SJSA1 (cell line): ENCODE results near the gene MTG2. TPM values are rescaled to one million over a fixed set of nuclear protein-coding genes. Genes with fewer than 3 reads are reported as not detected.

Experiments used
- DNase-seq, 2 experiments: peaks; one replicate each; pipeline ENCODE4 v3.0.0-alpha.2; 2015 to 2020; ENCODE audit warnings: low spot score in 2 of 2, low read depth in 1 of 2
- H3K27ac ChIP-seq: fragments of 250-450 bp; sonication (Bioruptor Pico); 2 replicates; pipeline ENCODE4 v1.5.1; 2020; ENCODE audit warnings: mild to moderate bottlenecking, moderate library complexity
- H3K27me3 ChIP-seq: fragments of 250-450 bp; sonication (Bioruptor Pico); replicated peaks from 2 replicates; pipeline ENCODE4 v1.5.1; 2020; ENCODE audit warnings: mild to moderate bottlenecking, moderate library complexity
- H3K36me3 ChIP-seq: fragments of 250-450 bp; sonication (Bioruptor Pico); 2 replicates; pipeline ENCODE4 v1.5.1; 2020; ENCODE audit warnings: mild to moderate bottlenecking
- H3K4me1 ChIP-seq: fragments of 250-450 bp; sonication (Bioruptor Pico); replicated peaks from 2 replicates; pipeline ENCODE4 v1.6.1; 2021; ENCODE audit warnings: mild to moderate bottlenecking
- H3K4me3 ChIP-seq: fragments of 250-450 bp; sonication (Bioruptor Pico); 2 replicates; pipeline ENCODE4 v1.5.1; 2020; ENCODE audit warnings: mild to moderate bottlenecking
- H3K9me3 ChIP-seq: fragments of 250-450 bp; sonication (Bioruptor Pico); replicated peaks from 2 replicates; pipeline ENCODE4 v1.5.1; 2020; ENCODE audit warnings: mild to moderate bottlenecking
- total RNA-seq: library from RNA; depleted of rRNA; stranded (reverse); fragments of >200 nt; shearing (Covaris generic); gene quantifications from 2 replicates; pipeline ENCODE4 v1.2.3, GENCODE V29; 2014

Gene MTG2
- total RNA-seq, 1 experiment from 2014 or later, result 23.9 TPM

DNA sequence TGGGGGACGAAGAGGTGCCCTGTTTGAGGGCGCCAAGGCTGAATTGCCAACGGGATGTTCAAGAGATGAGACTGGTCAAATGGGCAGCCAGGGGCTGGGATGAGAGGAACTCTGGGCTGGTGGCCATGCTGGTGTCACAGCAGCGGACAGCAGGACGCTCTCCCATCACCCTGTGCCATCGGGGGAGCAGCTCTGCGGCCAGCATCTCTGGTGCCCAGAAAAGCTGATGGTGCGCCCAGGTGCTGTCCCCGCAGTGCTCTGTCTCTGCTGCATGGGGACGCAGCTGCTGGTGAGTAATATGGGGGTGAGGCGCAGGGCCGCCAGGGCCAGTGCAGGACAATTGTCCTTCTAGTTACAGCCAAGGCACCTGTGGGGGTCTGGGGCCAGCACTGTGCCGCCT lies 42.2 kb downstream of the MTG2 start:
- no peaks in the 10 kb centered on the region for H3K36me3 ChIP-seq
- 0 out of 2 replicates have a peak, but pooled peaks cover under 1% of the 10 kb centered on the region for H3K4me1 ChIP-seq
- no peak overlapping the region for H3K4me3 ChIP-seq
- H3K27ac ChIP-seq, result no peak overlapping the region
- peaks cover 74% of the 10 kb centered on the region for H3K27me3 ChIP-seq
- no peaks in the 10 kb centered on the region; the same call in 1 of the 2 replicates for H3K9me3 ChIP-seq
- no peak for DNase-seq

GRCh38 chr20:62225820-62226635 lies 43.2 kb downstream of the MTG2 start:
- Histone ChIP-seq H3K4me3 (no peak overlapping the region), H3K9me3 (no peaks in the 10 kb centered on the region; the same call in 1 of the 2 replicates), H3K27ac (no peak overlapping the region), H3K27me3 (peaks cover 66% of the 10 kb centered on the region), H3K36me3 (no peaks in the 10 kb centered on the region), H3K4me1 (no peaks in the 10 kb centered on the region)
- no peak for DNase-seq

- no peaks in the 10 kb centered on the region for H3K4me1 ChIP-seq
- peaks cover 56% of the 10 kb centered on the region for H3K27me3 ChIP-seq
- no peaks in the 10 kb centered on the region for H3K36me3 ChIP-seq
- H3K27ac ChIP-seq, result no peak overlapping the region
- no peak for DNase-seq
- no peaks in the 10 kb centered on the region; the same call in 1 of the 2 replicates for H3K9me3 ChIP-seq
- H3K4me3 ChIP-seq, result no peak overlapping the region
Observed at GRCh38 chr20:62226707-62227590, 44.1 kb downstream of the MTG2 start.

DNA sequence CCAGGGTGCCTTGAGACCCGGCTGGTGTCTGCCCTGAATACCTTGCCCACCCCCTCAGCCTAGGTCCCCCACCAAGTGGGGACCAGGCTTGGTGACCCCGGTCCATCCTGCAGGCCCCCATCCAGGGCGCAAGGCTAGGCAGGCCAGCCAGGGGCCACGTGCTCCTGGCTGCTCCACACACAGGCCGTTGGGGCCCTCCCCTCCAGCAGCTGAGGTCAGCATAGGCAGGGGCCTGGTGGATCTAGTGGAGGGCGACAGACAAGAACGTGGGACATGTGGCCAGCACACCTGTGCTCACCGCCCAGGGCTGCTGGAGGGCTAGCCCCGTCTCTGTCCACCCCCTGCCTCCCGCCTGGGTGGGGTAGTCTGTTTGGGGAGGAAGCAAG lies 44.8 kb downstream of the MTG2 start:
- H3K27me3 ChIP-seq, result peaks cover 50% of the 10 kb centered on the region
- no peaks in the 10 kb centered on the region; the same call in 1 of the 2 replicates for H3K9me3 ChIP-seq
- no peak overlapping the region for H3K27ac ChIP-seq
- no peak for DNase-seq
- no peak overlapping the region for H3K4me3 ChIP-seq
- H3K36me3 ChIP-seq, result no peaks in the 10 kb centered on the region
- H3K4me1 ChIP-seq, result no peaks in the 10 kb centered on the region

GRCh38 chr20:62227977-62228958 lies 45.4 kb downstream of the MTG2 start:
- no peak overlapping the region for H3K27ac ChIP-seq
- DNase-seq, result no peak
- no peaks in the 10 kb centered on the region for H3K36me3 ChIP-seq
- H3K9me3 ChIP-seq, result no peaks in the 10 kb centered on the region; the same call in 1 of the 2 replicates
- no peak overlapping the region for H3K4me3 ChIP-seq
- H3K4me1 ChIP-seq, result no peaks in the 10 kb centered on the region
- peaks cover 45% of the 10 kb centered on the region for H3K27me3 ChIP-seq

- no peaks in the 10 kb centered on the region for H3K4me1 ChIP-seq
- H3K27me3 ChIP-seq, result peaks cover 44% of the 10 kb centered on the region
Observed at GRCh38 chr20:62228982-62229545, 46.2 kb downstream of the MTG2 start.

GRCh38 chr20:62229667-62230066 lies 46.8 kb downstream of the MTG2 start:
- no peaks in the 10 kb centered on the region for H3K36me3 ChIP-seq
- H3K27ac ChIP-seq, result no peak overlapping the region
- no peak for DNase-seq
- no peak overlapping the region for H3K4me3 ChIP-seq
- H3K9me3 ChIP-seq, result no peaks in the 10 kb centered on the region; the same call in 1 of the 2 replicates
- H3K4me1 ChIP-seq, result no peaks in the 10 kb centered on the region
- H3K27me3 ChIP-seq, result peaks cover 38% of the 10 kb centered on the region

More at GRCh38 chr20:62228982-62229545, 46.2 kb downstream of the MTG2 start:
- no peak overlapping the region for H3K27ac ChIP-seq
- H3K9me3 ChIP-seq, result no peaks in the 10 kb centered on the region; the same call in 1 of the 2 replicates
- H3K4me3 ChIP-seq, result no peak overlapping the region
- DNase-seq, result no peak
- no peaks in the 10 kb centered on the region for H3K36me3 ChIP-seq

GRCh38 chr20:62230276-62230675 lies 47.4 kb downstream of the MTG2 start:
- no peaks in the 10 kb centered on the region for H3K36me3 ChIP-seq
- H3K4me1 ChIP-seq, result no peaks in the 10 kb centered on the region
- DNase-seq, result no peak
- no peak overlapping the region for H3K27ac ChIP-seq
- no peaks in the 10 kb centered on the region; the same call in 1 of the 2 replicates for H3K9me3 ChIP-seq
- no peak overlapping the region for H3K4me3 ChIP-seq
- H3K27me3 ChIP-seq, result peaks cover 34% of the 10 kb centered on the region

DNA sequence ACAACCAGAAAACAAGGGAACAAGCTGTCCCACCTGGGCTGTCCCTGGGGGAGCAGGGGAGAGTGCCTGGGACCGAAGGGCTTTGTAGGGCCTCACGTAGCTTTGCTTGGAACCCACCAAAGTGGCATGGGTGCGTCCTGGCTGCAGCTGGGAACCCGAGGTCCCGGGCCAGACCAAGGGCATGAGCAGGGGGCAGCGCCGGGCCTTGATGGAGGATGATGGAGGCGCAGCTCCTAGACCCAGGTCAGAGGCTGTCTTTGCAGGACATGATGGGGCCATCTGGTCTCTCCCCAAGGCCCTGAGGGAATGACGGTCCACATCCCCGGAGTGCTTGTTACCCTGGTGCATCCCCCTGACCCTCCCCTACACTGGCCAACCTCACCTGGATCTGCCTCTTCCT lies 47.9 kb downstream of the MTG2 start:
- Histone ChIP-seq H3K4me1 (no peaks in the 10 kb centered on the region), H3K27me3 (peaks cover 30% of the 10 kb centered on the region), H3K9me3 (no peaks in the 10 kb centered on the region; the same call in 1 of the 2 replicates), H3K36me3 (no peaks in the 10 kb centered on the region), H3K27ac (no peak overlapping the region), H3K4me3 (no peak overlapping the region)
- no peak for DNase-seq

DNA sequence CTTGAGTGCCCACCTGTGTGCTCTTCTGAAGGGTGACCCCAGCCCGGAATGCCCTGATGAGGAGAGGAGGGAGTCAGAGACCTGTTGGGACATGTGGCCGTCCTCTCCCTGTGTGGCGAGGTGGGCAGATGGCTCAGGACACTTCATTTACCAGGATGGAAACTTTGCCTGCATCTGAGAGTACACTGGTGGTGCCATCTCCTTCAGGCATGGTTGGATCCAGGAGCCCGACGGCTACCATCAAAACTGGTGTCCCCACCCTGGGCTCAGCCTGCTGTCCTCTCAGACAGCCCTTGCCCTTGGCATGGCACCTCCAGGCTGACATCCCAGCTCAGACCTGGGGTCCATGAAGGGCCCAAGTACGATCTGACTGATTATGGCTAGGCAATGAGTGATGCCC lies 48.5 kb downstream of the MTG2 start:
- no peak overlapping the region for H3K4me3 ChIP-seq
- no peak for DNase-seq
- H3K36me3 ChIP-seq, result no peaks in the 10 kb centered on the region
- H3K27me3 ChIP-seq, result peaks cover 27% of the 10 kb centered on the region
- H3K4me1 ChIP-seq, result no peaks in the 10 kb centered on the region
- no peak overlapping the region for H3K27ac ChIP-seq
- H3K9me3 ChIP-seq, result no peaks in the 10 kb centered on the region; the same call in 1 of the 2 replicates

DNA sequence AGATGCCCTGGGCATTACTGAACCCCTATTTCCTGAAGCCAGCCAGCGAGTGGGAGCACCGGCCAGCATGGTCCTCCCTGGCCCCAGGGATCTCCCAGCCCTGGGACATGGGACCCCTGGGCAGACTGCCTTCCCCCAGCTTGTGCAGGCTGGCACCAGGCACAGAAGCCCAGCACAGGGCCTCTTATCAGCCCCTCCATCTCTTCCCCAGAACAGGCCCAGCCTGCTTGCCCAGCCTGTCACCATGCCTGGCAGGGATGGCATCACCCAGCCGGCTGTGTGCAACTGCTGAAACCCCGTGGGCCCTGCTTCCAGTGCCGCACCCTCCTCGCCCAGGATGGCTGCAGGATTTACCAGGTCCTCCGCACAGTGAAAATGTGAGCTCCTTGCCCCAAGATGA lies 49.4 kb downstream of the MTG2 start:
- Histone ChIP-seq H3K36me3 (no peaks in the 10 kb centered on the region), H3K27ac (no peak overlapping the region)

DNA sequence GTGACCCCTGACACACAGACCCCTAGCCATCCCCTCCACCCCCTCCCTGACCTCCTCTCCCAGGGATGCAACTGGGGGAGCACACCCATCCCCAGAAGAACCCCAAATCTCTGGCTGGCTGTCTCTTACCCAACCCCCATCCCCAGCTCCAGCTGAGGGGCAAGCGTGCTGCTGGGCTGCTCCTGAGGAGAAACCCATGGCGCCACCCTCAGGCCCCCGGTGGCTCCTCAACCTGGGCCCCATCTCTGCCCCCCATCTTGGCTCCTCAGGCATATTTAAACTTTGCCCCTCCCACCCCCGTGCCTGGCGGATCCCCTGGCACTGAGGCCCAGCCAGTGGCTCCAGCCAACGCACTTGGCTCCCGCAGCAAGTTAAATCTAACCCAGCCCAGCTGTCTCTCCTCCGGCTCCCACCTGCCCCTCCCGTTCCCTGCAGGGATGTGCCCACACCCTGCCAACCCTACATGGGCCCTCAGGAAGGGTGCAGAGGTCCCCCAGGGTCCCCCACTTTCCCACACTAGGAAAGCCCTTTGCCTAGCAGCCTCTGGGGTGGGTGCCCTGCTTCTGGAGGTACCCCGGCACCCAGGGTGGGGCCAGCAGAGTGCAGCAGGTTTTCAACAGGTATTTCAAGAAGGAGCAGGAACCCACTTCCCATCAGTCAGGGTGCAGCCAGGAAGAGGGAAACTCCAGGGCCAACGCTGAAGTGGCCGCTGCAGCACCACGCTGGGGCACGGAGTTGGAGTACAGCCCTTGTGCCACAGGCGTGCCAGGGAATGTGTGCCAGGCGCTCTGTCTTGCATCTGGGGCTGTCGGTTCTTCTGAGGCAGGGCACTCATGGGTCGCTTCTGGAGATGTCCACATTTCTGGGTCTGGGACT lies 50.2 kb downstream of the MTG2 start:
- no peak overlapping the region for H3K4me3 ChIP-seq
- no peaks in the 10 kb centered on the region for H3K36me3 ChIP-seq
- no peak for DNase-seq
- peaks cover 10% of the 10 kb centered on the region; the same call in 1 of the 2 replicates for H3K27me3 ChIP-seq
- H3K27ac ChIP-seq, result no peak overlapping the region
- no peaks in the 10 kb centered on the region; the same call in 1 of the 2 replicates for H3K9me3 ChIP-seq
- H3K4me1 ChIP-seq, result peaks cover 4% of the 10 kb centered on the region

More for the DNA sequence above, 49.4 kb downstream of the MTG2 start:
- no peak for DNase-seq
- Histone ChIP-seq H3K9me3 (no peaks in the 10 kb centered on the region; the same call in 1 of the 2 replicates), H3K4me1 (no peaks in the 10 kb centered on the region), H3K27me3 (peaks cover 18% of the 10 kb centered on the region), H3K4me3 (no peak overlapping the region)
